NCI-H1092 (cell line): ENCODE results near the gene RETSAT.
A peak's percentile ranks its signal among the peaks of the same experiment; 100 is the strongest.
"Not testable (repeated sequence)": the region's sequence is repeated elsewhere in the genome, so short reads cannot be mapped to it uniquely, and the experiment has no call there.

Source experiments
- DNase-seq: peaks from one replicate; lab custom pipeline; 2025; lab: John Stamatoyannopoulos, UW

RETSAT gene

DNA sequence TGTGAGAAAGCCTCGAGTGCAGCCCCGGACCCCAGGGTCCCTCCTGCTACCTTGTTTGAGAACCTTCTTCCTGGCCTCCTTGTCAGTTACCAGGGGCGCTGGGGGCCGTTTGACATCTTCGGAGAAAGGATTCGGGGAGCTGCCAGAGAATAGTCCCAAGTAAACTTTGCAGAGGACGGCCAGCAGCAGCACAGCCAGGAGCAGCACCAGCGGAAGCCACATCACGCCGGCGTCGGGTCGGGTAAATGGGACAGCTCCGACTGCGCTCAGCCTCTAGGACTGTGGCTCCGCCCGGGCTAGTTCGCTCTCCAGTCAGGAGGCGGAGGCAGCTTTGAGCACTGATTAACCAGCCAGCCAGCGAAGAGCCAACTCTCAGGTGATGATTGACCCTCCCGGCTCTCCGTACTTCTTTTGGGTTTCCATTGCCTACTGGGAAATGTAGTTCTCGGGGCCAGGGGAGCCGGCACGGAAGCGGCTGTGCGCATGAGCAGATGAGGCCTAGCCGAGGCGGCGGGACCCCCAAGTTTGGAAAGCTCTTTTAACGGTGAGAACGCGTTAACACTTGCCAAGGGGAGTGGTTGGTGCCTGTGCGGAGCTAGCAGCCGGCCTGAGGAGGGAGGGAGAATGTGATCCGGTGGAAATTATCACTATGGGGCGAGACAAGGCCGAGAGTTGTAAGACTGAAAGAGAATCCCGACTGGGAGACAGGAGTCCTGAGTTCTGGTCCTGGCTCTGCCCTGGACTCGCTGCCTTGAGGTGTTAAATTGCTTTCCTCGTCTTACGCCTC lies at the start of gene RETSAT, which contains the start of gene ELMOD3:
TSS of gene RETSAT (minus strand) at position 243 of the 787 bp plus-strand sequence. CDS start at position 222, 21 bp downstream.
TSS of gene ELMOD3 (plus strand) at position 484 of the 787 bp plus-strand sequence. CDS start 2,430 bp downstream, outside the sequence.
- DNase-seq = peak; percentile 95

- DNase-seq = no peak
These were observed 47.5 kb upstream of the RETSAT start for GRCh38 chr2:85401844-85402243.

DNA sequence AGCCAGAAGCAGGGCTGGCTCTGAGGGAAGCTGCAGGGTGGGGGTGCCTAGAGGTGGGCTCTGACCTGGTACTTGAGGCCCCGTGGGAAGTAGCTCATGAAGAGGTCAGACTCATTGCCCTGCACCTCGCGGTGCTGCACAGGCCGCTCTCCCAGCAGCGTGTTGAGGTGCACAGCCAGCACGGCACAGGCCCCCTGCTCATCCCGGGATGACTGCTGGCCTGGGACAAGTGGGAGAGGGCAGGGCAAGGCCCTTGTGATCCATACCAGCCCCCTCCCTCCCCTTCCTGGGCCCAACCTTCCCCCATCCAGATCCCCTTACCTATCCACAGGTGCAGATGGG lies 47.1 kb upstream of the RETSAT start:
- no peak for DNase-seq

DNA sequence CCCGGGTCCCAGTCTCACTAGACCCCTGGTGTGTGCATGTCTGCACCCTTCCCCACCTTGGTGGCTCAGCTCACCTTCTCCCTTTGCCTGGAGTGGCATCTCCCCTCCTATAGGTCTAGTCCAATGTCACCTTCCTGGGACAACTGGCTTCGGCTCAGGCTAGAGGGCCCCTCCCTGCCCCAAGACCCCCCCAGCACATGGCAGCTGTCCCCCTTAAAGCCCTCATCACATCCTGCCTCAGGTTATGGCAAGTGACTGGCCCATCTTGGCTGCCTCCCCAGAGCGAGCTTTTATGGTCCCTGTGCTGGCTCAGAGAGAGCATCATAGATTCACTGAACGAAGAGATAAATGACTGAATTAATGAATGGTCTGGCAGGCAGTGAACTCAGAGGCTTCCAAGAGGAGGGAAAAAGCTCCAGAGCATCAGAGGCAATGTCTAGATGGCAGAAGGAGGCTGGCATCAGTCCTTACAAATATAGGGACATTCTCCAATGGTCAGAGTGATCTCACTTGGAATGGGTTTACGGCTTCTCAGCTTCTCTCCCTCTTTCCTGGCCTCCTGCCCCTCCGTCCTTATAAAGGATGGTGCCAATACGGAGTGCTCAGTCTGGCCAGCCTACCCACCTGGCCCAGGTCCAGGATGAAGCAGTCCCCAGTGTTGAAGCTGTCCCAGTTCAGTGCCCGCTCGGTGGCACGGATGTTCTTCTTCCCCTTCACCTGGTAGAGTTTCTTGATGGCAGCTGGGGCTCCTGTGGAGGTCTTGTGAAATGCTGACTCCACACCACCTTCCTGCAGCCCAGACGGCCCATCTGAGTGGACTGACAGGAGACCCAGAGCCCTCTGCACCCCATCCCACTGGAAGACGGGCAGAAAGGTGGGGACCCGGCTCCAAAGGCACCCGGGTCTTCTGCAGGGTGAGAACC lies 46.5 kb upstream of the RETSAT start:
- no peak for DNase-seq

DNA sequence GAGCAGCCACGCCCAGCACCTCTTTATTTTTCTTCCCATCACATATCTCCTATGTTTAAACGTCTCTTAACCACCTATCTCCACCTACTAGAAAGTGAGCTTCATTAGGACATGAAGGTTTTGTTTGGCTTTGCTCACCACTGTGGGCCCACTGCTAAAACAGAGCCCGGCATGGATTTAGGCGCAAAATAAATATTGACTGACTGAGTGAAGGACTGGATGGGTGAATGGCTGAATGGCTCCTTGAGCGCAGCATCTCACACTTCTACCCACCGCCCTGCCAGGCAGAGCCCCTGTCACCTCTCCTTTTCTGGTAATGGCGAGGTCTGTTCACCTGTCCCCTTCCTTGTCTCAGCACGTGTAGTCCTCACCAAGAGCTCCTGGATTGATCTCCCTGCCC lies 45.7 kb upstream of the RETSAT start:
- no peak for DNase-seq

DNA sequence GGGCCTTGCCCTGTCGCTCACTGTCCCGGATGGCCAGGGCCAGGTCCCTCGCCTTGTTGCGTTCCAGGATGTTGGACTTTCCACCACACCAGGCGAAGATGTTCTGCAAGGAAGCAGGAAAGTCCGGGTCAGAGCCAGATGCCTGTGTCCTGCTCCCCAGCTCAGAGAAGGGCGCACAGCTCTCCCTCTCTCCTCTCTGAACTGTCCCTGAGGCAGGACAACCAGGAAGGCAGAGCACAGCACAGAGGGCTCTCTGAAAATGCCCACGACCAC lies 44.8 kb upstream of the RETSAT start:
- no peak for DNase-seq

DNA sequence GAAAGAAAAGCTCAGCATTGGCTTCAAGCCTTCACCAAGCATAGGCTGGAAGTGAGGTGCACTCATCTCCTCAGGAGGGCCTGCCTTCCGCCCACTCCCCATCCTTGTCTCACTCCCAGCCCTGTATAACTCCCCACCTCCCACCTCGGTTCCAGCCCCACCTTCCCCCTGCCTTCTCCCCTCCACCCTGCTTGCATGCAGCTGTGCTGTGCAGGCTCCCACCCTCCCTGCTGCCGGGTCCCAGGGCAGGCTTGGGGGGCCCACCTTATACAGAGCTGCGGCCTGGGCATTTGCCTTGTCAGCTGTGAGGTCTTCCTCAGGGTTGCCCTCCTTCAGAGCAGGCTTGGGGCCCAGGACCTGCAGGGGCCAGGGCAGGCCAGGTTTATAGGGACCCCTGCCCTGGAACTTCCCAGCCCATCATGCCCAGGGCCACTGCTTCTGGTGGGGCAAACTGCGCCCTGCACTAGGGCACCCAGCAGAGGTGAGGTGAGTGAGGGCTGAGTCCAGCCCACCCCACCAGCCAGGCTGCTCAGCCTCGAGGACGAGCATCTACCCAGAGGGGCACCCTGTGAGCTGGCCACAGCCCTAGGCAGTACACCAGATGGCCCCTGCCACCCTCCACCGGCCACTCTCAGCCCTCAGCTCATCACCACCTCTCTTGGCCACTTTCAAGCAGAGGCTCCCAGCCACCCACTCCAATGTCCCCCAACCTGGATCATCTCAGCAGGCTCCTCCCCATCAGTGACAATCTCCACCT lies 44.3 kb upstream of the RETSAT start:
- DNase-seq = no peak

DNA sequence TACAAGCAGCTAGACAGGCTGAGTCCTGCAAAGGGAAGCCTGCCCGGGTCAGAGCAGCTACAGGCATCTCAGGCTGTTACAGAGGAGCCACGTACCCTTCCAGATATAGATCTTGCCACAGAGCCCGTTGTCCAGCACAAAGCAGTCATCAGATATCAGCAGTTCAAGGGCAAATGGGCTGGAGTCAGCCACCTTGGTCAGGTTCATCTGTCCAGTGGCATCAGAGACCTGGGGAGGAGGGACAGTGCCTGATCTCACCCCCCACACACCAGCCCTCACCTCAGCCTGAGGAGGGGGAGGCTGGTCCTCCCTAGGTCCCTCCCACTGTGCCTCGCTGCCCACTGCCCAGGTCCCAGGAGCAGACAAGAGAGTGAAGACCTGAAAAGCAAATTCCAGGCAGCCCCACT lies 43.6 kb upstream of the RETSAT start:
- no peak for DNase-seq

DNA sequence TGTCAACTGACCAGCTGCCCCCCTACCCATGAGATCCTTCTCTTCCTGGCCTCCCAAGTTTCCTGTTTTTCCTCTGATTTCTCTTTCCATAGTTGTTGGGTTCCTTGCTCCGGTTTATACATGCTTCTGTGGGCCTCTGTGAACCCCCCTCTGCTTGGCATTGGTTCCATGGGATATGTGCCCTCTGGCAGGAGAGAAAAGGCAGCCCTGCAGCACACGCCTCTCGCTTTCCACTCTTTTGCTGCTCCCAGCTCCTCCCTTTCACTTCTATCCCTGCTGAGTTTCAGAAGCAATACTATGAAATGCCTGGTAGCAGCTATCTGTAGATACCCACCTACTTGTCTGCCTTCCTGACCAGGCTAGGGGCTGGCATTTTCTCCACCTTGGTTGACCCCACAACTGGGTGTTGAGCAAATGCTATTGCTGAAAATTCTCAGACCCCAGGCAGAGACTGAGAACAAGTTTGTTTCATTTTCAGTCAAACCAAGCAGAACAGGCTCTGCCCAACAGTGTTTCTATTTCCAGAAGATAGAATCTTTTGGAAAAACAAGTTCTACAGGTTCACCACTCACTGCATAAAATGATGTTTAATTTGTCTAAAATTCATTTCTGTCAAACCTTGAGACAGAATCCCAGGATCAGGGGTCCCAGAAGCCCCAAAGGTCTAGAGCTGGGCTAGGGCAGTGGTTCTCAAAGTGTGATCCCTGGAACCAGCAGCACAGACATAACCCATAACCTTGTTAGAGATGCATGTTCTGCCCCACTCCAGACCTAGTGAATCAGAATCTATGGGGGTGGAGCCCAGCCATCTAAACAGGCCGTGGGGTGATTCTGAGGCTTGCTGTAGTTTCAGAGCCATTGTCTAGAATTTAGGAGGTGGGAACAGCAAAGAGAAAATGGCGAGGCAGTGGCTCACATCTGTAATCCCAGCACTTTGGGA lies 42.5 kb upstream of the RETSAT start:
- no peak for DNase-seq

- DNase-seq = no peak
These were observed 41.7 kb upstream of the RETSAT start for GRCh38 chr2:85395912-85396475.

DNA sequence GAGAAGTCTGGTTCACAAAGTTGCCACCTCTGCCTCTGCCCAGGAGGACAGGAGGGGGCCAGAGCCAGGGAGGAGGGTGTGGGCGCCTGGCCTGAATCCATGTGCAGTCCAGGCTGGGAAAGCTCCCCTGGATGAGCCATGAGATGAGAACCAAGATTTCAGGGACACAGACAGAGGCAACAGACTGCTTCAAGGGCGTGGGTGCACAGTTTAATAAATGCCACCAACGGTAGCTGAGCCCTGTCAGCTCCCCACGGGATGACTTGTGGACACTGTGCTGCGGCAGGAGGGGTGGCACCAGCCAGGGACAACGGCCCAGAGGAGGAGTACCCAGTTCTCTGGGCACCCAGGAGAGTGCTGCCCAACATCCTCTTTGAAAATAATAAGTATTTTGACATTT lies 40.6 kb upstream of the RETSAT start:
- no peak for DNase-seq

GRCh38 chr2:85394261-85394681 lies 39.9 kb upstream of the RETSAT start:
- DNase-seq = peak; percentile 46

DNA sequence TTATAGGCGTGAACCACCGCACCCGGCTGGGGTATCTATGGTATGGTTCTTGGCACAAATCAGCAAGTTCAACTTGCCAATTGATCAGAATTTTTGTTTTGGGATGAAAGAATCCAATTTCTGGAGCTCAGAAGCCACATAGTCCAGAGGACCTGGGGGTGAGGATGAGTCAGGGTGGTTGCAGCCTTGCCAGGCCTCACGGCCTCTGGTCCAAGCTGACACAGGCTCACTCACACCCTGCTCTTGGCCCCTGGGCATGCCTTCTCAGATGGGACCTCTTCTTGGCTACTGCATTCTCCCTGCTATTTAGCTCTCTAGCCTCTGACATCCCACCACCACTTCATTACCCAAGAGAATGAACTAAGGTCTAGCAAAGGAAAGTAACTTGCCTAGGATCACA lies 39.5 kb upstream of the RETSAT start:
- no peak for DNase-seq

- DNase-seq = peak; percentile 8
These were observed 36.8 kb upstream of the RETSAT start for GRCh38 chr2:85390941-85391669.

DNA sequence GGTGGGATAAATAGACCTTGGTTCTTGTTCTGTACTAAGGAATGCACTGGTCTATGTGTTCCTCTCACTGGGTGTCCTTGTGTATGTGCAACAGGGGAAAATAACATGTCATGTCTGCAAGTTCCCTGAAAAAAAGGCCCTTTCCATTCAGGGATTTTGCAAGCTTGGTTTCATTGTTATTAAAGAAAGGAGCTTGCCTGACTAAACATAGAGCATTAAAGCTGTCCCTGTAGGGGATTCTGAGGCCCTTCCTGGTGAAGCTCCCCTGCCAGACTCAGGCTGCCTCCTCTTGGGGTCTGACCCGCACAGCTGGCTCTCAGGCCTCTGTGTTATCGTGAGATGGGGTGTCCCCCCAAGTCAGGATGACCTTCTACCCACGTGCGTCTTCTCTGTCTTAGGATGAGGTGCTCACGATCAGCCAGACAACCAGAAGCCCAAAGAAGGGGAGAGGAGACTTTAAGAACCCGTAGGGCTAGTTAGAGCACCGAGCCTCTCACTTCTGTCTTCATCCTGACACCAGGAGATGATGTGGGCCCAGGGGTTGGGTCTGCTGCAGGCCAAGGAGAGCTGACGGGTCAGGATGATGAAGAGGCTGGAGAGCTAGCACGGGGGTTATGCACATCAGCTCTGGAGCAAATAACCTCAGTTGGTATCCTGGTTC lies 34.7 kb upstream of the RETSAT start:
- DNase-seq = no peak

DNA sequence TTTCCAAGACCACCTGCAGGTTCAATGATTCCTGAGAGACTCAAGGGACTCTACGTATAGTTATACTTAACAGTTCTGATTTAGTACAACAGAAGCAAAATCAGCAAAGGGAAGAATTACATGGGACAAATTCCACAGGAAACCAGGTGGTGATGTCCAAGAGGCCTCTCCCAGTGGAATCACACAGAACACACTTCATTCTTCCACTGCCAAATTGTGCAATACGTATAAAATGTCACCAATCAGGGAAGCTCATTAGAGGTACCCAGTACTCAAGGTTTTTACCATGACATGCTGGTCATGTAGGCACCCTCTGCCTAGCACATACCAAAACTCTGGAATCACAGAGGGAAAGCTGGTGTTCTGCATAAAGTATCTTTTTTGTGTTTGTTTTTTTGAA lies 33.4 kb upstream of the RETSAT start:
- no peak for DNase-seq

DNA sequence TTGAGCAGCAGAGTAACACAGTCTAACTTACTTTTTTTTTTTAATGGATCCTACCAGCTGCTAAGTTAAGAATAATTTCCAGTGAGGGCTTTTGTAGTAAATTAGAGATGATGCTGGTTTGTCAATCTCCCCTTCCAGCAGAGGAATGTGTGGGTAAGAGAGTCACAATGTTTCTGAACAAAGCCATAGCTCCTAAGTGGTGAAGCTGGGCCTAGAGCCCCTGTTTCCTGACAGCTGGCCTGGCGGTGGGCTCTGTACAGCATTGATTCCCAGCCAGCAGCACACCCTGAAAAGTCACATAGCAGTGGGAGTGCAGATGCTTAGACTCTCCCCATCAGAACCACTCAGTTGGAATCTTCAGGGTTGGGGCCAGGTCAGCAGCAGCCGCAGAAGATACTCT lies 31.4 kb upstream of the RETSAT start:
- no peak for DNase-seq

- DNase-seq = no peak
These were observed 29.5 kb upstream of the RETSAT start for GRCh38 chr2:85383850-85384249.

- DNase-seq = not testable (repeated sequence)
These were observed 28.8 kb upstream of the RETSAT start for GRCh38 chr2:85383151-85383550.

DNA sequence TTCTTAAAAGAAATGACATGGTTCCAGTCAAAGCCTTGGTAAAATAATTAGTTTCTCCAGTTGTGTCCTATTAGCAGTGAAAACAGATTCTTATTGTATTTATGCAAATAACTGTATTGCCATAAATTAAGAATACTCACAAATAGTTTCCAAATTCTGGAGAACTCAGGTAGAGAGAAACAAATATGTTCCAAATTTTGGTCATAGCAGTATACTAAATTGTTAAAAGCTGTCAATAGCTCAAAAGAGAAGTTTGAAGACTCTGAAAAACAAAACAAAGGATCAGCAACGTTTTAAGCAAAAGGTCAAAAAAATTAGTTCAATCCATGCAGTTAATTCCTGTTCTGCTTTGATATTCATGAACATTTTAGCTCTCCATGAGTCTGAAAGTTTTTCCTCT lies 25.7 kb upstream of the RETSAT start:
- DNase-seq = no peak
